ENCODE results near the gene STK32C.

The STK32C gene

GRCh38 chr10:132206806-132207535 is 100.8 kb downstream of the STK32C start:
- no peak for DNase-seq

GRCh38 chr10:132206377-132206745 is 101.4 kb downstream of the STK32C start:
- DNase-seq = no peak

GRCh38 chr10:132205650-132206376 is 101.9 kb downstream of the STK32C start:
- no peak for DNase-seq

- DNase-seq = no peak
Measured at GRCh38 chr10:132204781-132205473, 102.8 kb downstream of the STK32C start.

GRCh38 chr10:132204078-132204780 is 103.5 kb downstream of the STK32C start:
- DNase-seq = no peak

- no peak for DNase-seq
Measured at GRCh38 chr10:132203256-132204077, 104.3 kb downstream of the STK32C start.

GRCh38 chr10:132202070-132202970 is 105.4 kb downstream of the STK32C start:
- DNase-seq = no peak

GRCh38 chr10:132201111-132201969 is 106.4 kb downstream of the STK32C start:
- no peak for DNase-seq

- no peak for DNase-seq
Measured at GRCh38 chr10:132200344-132201110, 107.2 kb downstream of the STK32C start.

- no peak for DNase-seq
Measured at GRCh38 chr10:132199854-132200311, 107.9 kb downstream of the STK32C start.

- DNase-seq = no peak
Measured at GRCh38 chr10:132199268-132199853, 108.4 kb downstream of the STK32C start.

GRCh38 chr10:132198381-132199181 is 109.2 kb downstream of the STK32C start:
- DNase-seq = no peak

GRCh38 chr10:132198068-132198370 is 109.7 kb downstream of the STK32C start:
- no peak for DNase-seq

- no peak for DNase-seq
Measured at GRCh38 chr10:132197271-132198067, 110.3 kb downstream of the STK32C start.

GRCh38 chr10:132196178-132197113 is 111.3 kb downstream of the STK32C start:
- DNase-seq = no peak

All from stimulated activated naive CD4-positive, alpha-beta T cell treated with Interleukin-2 at 50 U/mL for 16 hours (primary cell).